Measurements from ENCODE around the gene EYS. TPM values are rescaled to one million over a fixed set of nuclear protein-coding genes. Genes with fewer than 3 reads are reported as not detected.

Gene EYS
- polyA plus RNA-seq, 1 of the 3 experiments (the other 2 are of a cell fraction): 0.05 TPM

DNA sequence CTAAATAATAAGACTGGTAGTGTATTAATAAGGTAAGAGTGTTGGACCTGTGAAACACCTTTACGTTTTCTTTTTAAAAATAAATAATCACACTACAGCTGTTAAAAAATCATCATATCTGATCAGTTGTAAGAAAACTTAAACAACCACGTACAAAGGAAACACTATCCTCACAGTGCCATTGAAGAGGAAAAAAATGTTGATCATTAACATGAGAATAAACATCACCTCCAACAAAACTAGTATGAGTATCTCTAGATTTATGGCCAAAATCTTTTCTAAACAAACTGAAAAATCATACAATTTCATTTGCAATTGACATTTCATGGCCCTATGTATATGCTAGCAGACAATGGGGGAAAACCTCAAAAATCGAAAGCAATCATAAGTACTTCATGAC lies 590 bp downstream of the EYS start:
- Histone ChIP-seq H3K4me1 (ENCODE audit: control insufficient read depth in 1 of 2, insufficient read depth in 2 of 2, low read depth in 1 of 2, low read length in 1 of 2) (no peaks in the 10 kb centered on the region; a peak in 1 of 4 replicates), H3K79me2 (ENCODE audit: insufficient read depth) (no peaks in the 10 kb centered on the region), H3K36me3 (replicated peaks in 1 of 2; ENCODE audit: control insufficient read depth in 1 of 2, insufficient read depth in 2 of 2, low read length in 1 of 2) (no peaks in the 10 kb centered on the region), H3K4me3 (ENCODE audit: low read depth in 2 of 2, low read length in 1 of 2) (no peak overlapping the region), H3F3A (replicated peaks; ENCODE audit: insufficient read depth) (no peaks in the 10 kb centered on the region), H3K27ac (ENCODE audit: low read depth in 2 of 2, low read length in 1 of 2) (peak overlapping the region in 1 of 2 experiments; percentile 77; a peak in 2 of 4 replicates), H3K9ac (no peak overlapping the region), H3K9me2 (no peaks in the 10 kb centered on the region), H3K27me3 (ENCODE audit: insufficient read depth) (no peaks in the 10 kb centered on the region), H2AFZ (ENCODE audit: low read depth) (no peak overlapping the region), H3K4me2 (no peak overlapping the region), H4K20me1 (ENCODE audit: insufficient read depth) (no peaks in the 10 kb centered on the region), H3K9me3 (no peaks in the 10 kb centered on the region)
- WGBS (ENCODE audit: low lambda C conversion rate): 20% methylated on average over 3 of the region's 3 CpGs
- TF ChIP-seq TCF12 (IDR thresholded peaks at IDR 0.05): no peak
- TF ChIP-seq RXRA (IDR thresholded peaks at IDR 0.05; ENCODE audit: borderline replicate concordance, low read depth): no peak
- TF ChIP-seq PBX3 (IDR thresholded peaks at IDR 0.05): no peak
- TF ChIP-seq RFX5 (IDR thresholded peaks at IDR 0.05; ENCODE audit: low read length): no peak
- TF ChIP-seq TEAD4 (IDR thresholded peaks at IDR 0.05; ENCODE audit: borderline replicate concordance, insufficient read depth): no peak
- no peak for TF ChIP-seq FOXJ3 (CRISPR knock-in tag; IDR thresholded peaks at IDR 0.05)
- no peak for TF ChIP-seq EP300 (IDR thresholded peaks at IDR 0.05; ENCODE audit: borderline replicate concordance in 1 of 2, low read depth in 1 of 2, low read length in 1 of 2)
- TF ChIP-seq RCOR1 (IDR thresholded peaks at IDR 0.05; ENCODE audit: low read length): no peak
- no peak for TF ChIP-seq CTCF (IDR thresholded peaks at IDR 0.05)
- no peak for TF ChIP-seq SIN3A (IDR thresholded peaks at IDR 0.05; ENCODE audit: borderline replicate concordance, low read depth, low read length)
- TF ChIP-seq NFIC (IDR thresholded peaks at IDR 0.05; ENCODE audit: borderline replicate concordance): no peak
- TF ChIP-seq RAD21 (IDR thresholded peaks at IDR 0.05; ENCODE audit: low read length): no peak
- no peak for TF ChIP-seq REST (IDR thresholded peaks at IDR 0.05; ENCODE audit: low read depth, low read length)
- no peak for TF ChIP-seq FOXM1 (IDR thresholded peaks at IDR 0.05; ENCODE audit: low read depth)
- TF ChIP-seq MXI1 (IDR thresholded peaks at IDR 0.05; ENCODE audit: low read depth, low read length): no peak
- no peak for TF ChIP-seq CHD2 (IDR thresholded peaks at IDR 0.05; ENCODE audit: low read length, partially characterized antibody)
- TF ChIP-seq YY1 (IDR thresholded peaks at IDR 0.05; ENCODE audit: low read depth): no peak
- CTCF ChIA-PET: interaction anchor here (0.7 kb wide), 1 partner anchor 61 kb away, joined by 3 read pairs; no protein-coding TSS in a partner anchor
- DNase-seq: no peak
- POLR2A ChIA-PET: no interaction called here

Measured in SK-N-SH (cell line).